Ovary (tissue), 9 donors: ENCODE measurements around the gene FOXN1. TPM values are rescaled to one million over a fixed set of nuclear protein-coding genes. Genes with fewer than 3 reads are reported as not detected.

Experiments used
- DNase-seq, 5 donors: peaks; one replicate each; pipeline ENCODE4 v3.0.0-alpha.2; 2019 to 2020
- H3K27ac ChIP-seq, 2 donors: fragments of 200-600 bp; one replicate each; pipeline versions ENCODE4 v1.5.1 to v1.8.0; 2019 to 2022
- H3K27me3 ChIP-seq: fragments of 200-600 bp; one replicate; pipeline ENCODE4 v1.8.0; 2022
- H3K36me3 ChIP-seq: fragments of 200-600 bp; sonication (generic); one replicate; pipeline ENCODE4 v1.5.1; 2019
- H3K4me1 ChIP-seq: one replicate; pipeline ENCODE4 v1.8.1; 2013; ENCODE audit warnings: mild to moderate bottlenecking, moderate library complexity; ENCODE audit not compliant: insufficient read depth
- H3K4me3 ChIP-seq: fragments of 200-600 bp; sonication (generic); one replicate; pipeline ENCODE4 v1.5.1; 2017
- H3K9me3 ChIP-seq, 2 donors: fragments of 200-600 bp in 1 of 2; sonication (generic) in 1 of 2; one replicate each; pipeline versions ENCODE4 v1.5.1 to v1.8.1; 2013 to 2019; ENCODE audit warnings: mild to moderate bottlenecking in 1 of 2, moderate library complexity in 1 of 2
- CTCF ChIP-seq, 3 donors: fragments of 450-650 bp in 2 of 3; fragments of 200-600 bp in 1 of 3; IDR thresholded peaks; one replicate each; pipeline versions ENCODE4 v1.5.1 to v1.8.0; 2016 to 2022; ENCODE audit warnings: antibody characterized with exemption in 3 of 3, mild to moderate bottlenecking in 1 of 3
- EP300 ChIP-seq: sonication (generic); formaldehyde crosslinking; IDR thresholded peaks from one replicate; pipeline ENCODE4 v1.6.1; 2017; ENCODE audit warnings: antibody characterized with exemption
- POLR2A ChIP-seq: fragments of 450-650 bp; IDR thresholded peaks from one replicate; pipeline ENCODE4 v1.6.1; 2017; ENCODE audit warnings: antibody characterized with exemption, mild to moderate bottlenecking, moderate library complexity
- WGBS, 3 donors: extraction: QIAGEN DNeasy Blood & Tissue Kit in 1 of 3; methylation state at CpG; one replicate each; pipeline versions ENCODE4 v1.1.5 to v1.1.7; 2013 to 2017; 5-methylcytosine and 5-hydroxymethylcytosine counted together
- intact Hi-C, 4 donors: fragments of 100-400 bp; cut with DNase I; formaldehyde crosslinking; loops; one replicate each; pipeline versions ENCODE4 v1.11.0 to v1.15.1; 2022 to 2023
- polyA plus RNA-seq, 2 donors: library from polyadenylated mRNA; stranded (reverse); fragments of 200-250 nt in 1 of 2; fragments of 350-450 nt in 1 of 2; fragmentation: Illumina TruSeq in 1 of 2; extraction: RNeasy Lipid Tissue Mini Kit (QIAGEN cat#74804) in 1 of 2; gene quantifications; one replicate each; pipeline ENCODE4 v1.2.3, GENCODE V29; 2013 to 2014
- total RNA-seq, 7 donors: library from RNA; depleted of rRNA in 2 of 7; stranded (reverse); fragments of >200 nt in 2 of 7; fragmentation: NEBNext Ultra II Directional in 3 of 7; extraction: Animal tissue kit (Norgen Biotek cat#: 25700) in 3 of 7; gene quantifications; one replicate each; pipeline versions ENCODE4 v1.1.0 to v1.2.4, GENCODE V29; 2016 to 2023
- donor health status: DM: no; HTN: no; CAD: no; lungs with moderate emphysema.
- donor health status: DM: no; HTN: no; CAD: no.
- donor health status: Bipolar disorder and iron deficiency.
- donor health status: DM: yes; HTN: yes; CAD: no.
- donor health status: DM: no; HTN: no; CAD: no.
- donor health status: DM: yes; HTN: yes; CAD: no.

Gene FOXN1
- total and polyA plus RNA-seq, 9 donors = not detected

- H3K36me3 ChIP-seq = no peaks in the 10 kb centered on the region
- DNase-seq = no peak
- 81 to 93% (median 91%) methylated on average over 6 of the region's 6 CpGs for WGBS, 3 donors
- H3K27me3 ChIP-seq = no peaks in the 10 kb centered on the region
- H3K4me3 ChIP-seq = no peak overlapping the region
- no peak overlapping the region for H3K27ac ChIP-seq
- intact Hi-C loops = loop anchor here in 1 of 4 donors (2.0 kb wide), 1 partner anchor 58 kb away; no protein-coding TSS in a partner anchor
- H3K9me3 ChIP-seq = no peaks in the 10 kb centered on the region
- peaks cover 6% of the 10 kb centered on the region for H3K4me1 ChIP-seq
- TF ChIP-seq CTCF (IDR thresholded peaks at IDR 0.05) (no peak), POLR2A (no peak), EP300 (no peak)
Observed at GRCh38 chr17:28554565-28554964, 48.4 kb downstream of the FOXN1 start.

- DNase-seq = no peak
- Histone ChIP-seq H3K4me1 (peaks cover 6% of the 10 kb centered on the region), H3K9me3 (no peaks in the 10 kb centered on the region), H3K36me3 (no peaks in the 10 kb centered on the region), H3K4me3 (no peak overlapping the region), H3K27me3 (no peaks in the 10 kb centered on the region), H3K27ac (no peak overlapping the region)
- WGBS, 3 donors = 90 to 93% (median 90%) methylated on average over 3 of the region's 3 CpGs
- TF ChIP-seq EP300 (no peak), POLR2A (no peak)
- intact Hi-C loops = loop anchor here in 1 of 4 donors (2.0 kb wide), 1 partner anchor 58 kb away; no protein-coding TSS in a partner anchor
Observed at GRCh38 chr17:28555022-28555421, 48.9 kb downstream of the FOXN1 start.

GRCh38 chr17:28563475-28563874 lies 57.3 kb downstream of the FOXN1 start:
- intact Hi-C loops = no loop called here
- TF ChIP-seq POLR2A (no peak), CTCF (IDR thresholded peaks at IDR 0.05) (no peak), EP300 (no peak)
- Histone ChIP-seq H3K4me3 (no peak overlapping the region), H3K4me1 (no peaks in the 10 kb centered on the region), H3K27me3 (no peaks in the 10 kb centered on the region), H3K36me3 (no peaks in the 10 kb centered on the region), H3K9me3 (no peaks in the 10 kb centered on the region), H3K27ac (no peak overlapping the region)
- DNase-seq = no peak
- WGBS, 3 donors = 71 to 82% (median 77%) methylated on average over 3 of the region's 3 CpGs

- Histone ChIP-seq H3K36me3 (no peaks in the 10 kb centered on the region), H3K27ac (no peak overlapping the region), H3K9me3 (no peaks in the 10 kb centered on the region), H3K4me1 (peaks cover 3% of the 10 kb centered on the region), H3K4me3 (no peak overlapping the region), H3K27me3 (no peaks in the 10 kb centered on the region)
- TF ChIP-seq EP300 = no peak
- no peak for TF ChIP-seq POLR2A
- TF ChIP-seq CTCF (IDR thresholded peaks at IDR 0.05) = no peak
- intact Hi-C loops = no loop called here
- WGBS, 3 donors = 84 to 88% (median 87%) methylated on average over 3 of the region's 3 CpGs
- DNase-seq = no peak
Observed at GRCh38 chr17:28567604-28568003, 61.5 kb downstream of the FOXN1 start.

GRCh38 chr17:28569446-28569845 lies 63.3 kb downstream of the FOXN1 start:
- no peak for TF ChIP-seq EP300
- TF ChIP-seq CTCF (IDR thresholded peaks at IDR 0.05) = no peak
- TF ChIP-seq POLR2A = no peak
- no peaks in the 10 kb centered on the region for H3K36me3 ChIP-seq
- H3K4me3 ChIP-seq = no peak overlapping the region
- H3K9me3 ChIP-seq = no peaks in the 10 kb centered on the region
- intact Hi-C loops = no loop called here
- DNase-seq = no peak
- H3K27me3 ChIP-seq = no peaks in the 10 kb centered on the region
- peaks cover 3% of the 10 kb centered on the region for H3K4me1 ChIP-seq
- WGBS, 3 donors = 95 to 98% (median 97%) methylated on average over 1 of the region's 1 CpG
- H3K27ac ChIP-seq = no peak overlapping the region
